GM08714 (cell line): ENCODE data around the gene LAMA2.

Source experiments
- H3K4me3 ChIP-seq: fragments of 200-500 bp; sonication (Bioruptor generic); 2 replicates; pipeline ENCODE4 v1.5.1; 2014; ENCODE audit warnings: mild to moderate bottlenecking, low read length, inconsistent platforms
- ZNF274 ChIP-seq: IDR thresholded peaks from 2 replicates; pipeline ENCODE4 v1.6.1; 2012; ENCODE audit warnings: mild to moderate bottlenecking, low read depth, low read length

The LAMA2 gene

GRCh38 chr6:129217701-129218100 is 334.8 kb downstream of the LAMA2 start:
- TF ChIP-seq ZNF274, result no peak
- no peak overlapping the region for H3K4me3 ChIP-seq

DNA sequence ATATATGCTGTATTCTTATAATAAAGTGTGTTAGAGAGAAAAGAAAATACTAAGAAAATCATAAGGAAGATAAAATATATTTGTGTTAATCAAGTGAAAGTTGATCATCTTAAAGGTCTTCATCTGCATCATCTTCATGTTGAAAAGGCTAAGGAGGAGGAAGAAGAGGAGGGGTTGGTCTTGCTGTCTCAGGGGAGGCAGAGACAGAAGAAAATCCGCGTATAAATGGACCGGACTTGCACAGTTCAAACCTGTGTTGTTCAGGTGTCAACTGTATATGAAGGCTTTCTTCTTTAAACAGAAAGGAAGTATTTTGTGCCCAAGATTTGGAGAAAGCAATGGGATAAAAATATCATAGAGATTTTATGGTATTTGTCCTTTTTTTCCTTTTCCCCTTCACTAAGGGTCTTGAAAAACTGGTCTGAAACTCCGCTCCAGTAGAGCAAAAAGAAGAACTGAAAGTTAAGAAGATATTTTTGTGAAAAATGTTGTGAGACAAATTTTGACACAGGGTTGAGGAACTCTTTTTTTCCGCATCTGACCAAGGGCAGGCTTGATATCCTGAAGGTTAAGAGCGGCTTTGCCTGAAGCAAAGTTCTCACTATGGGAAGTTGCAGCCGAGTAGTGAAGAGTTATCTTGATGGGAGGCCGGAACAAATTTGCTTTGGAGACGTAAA is 350.7 kb downstream of the LAMA2 start:
- no peak overlapping the region for H3K4me3 ChIP-seq
- no peak for TF ChIP-seq ZNF274

DNA sequence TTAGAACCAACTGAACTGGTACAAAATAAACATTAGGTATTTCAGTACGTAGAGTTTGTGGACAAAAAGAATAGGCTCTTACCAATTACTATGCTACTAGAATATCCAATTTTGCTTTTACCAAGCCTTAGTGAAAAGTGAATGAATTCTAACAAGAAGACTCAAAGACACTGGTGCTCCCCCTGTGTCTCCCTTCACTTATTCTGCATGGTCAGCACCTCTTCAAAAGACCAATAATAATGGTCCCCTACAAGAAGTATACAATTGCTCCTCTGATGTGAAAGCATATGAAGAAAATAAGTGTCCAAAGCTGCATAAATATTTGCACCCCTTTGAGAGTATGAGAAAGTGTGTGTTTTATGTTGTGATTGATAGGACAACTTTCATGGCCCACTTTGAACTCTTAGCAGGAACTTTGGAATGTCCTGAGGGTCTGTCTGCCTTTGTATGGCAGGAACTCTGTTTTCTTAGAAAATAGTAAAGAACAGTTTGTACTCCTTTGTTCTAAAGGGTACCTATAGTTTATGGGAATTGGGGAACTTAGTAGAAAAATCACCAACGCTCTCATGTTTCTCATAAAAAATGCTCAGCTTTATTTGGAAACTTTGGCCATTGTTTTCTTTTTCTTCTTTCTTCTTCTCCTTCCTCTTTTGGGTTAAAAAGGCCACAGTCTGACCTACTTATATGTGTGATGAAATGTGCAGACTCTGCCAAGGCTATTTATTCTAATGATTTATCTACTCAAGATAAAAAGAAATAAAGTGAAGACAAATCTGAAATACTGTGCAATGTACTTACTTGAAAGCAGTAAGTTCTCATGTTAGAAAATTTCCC is 352.4 kb downstream of the LAMA2 start:
- TF ChIP-seq ZNF274, result no peak
- no peak overlapping the region for H3K4me3 ChIP-seq

- TF ChIP-seq ZNF274, result no peak
- H3K4me3 ChIP-seq, result no peak overlapping the region
These were observed 353.1 kb downstream of the LAMA2 start for GRCh38 chr6:129236001-129236517.

GRCh38 chr6:129238991-129239390 is 356.1 kb downstream of the LAMA2 start:
- no peak for TF ChIP-seq ZNF274
- H3K4me3 ChIP-seq, result no peak overlapping the region

DNA sequence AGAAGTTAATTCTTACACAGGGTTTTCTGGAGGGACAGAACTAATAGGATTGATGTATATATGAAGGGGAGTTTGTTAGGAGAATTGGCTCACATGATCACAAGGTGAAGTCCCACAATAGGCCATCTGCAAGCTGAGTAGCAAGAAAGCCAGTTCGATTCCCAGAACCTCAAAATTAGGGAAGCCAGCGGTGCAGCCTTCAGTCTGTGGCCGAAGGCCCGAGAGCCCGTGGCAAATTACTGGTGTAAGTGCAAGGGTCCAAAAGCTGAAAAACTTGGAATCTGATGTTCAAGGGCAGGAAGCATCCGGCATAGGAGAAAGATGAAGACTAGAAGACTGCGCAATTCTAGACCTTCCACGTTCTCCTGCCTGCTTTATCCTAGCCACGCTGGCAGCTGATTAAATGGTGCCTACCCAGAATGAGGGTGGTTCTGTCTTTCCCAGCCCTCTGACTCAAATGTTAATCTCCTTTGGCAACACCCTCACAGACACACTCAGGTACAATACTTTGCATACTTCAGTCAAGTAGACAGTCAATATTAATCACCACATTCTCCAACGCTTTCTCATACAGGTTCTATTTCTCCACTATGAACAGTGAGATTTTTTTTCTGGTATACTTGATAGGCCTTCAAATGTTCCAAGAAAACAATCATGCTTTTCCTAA is 357.0 kb downstream of the LAMA2 start:
- H3K4me3 ChIP-seq, result no peak overlapping the region
- no peak for TF ChIP-seq ZNF274

DNA sequence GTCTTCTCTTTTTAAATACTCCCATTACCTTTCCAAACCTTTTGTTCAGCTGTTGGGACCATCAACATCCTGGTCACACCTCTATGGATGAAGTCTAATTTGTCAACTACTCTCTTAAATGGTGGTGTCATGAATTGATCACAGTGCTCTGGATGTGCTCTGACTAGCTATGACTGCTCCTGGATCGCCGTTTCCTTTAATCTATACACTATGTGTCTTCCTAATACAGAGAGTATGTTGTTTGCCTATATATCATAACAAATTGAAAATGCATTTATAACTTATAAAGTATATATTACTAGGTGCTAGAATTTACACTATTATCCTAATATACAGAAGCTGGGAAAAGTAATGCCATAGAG is 357.5 kb downstream of the LAMA2 start:
- H3K4me3 ChIP-seq, result no peak overlapping the region
- no peak for TF ChIP-seq ZNF274

GRCh38 chr6:129242546-129242945 is 359.6 kb downstream of the LAMA2 start:
- no peak for TF ChIP-seq ZNF274
- no peak overlapping the region for H3K4me3 ChIP-seq

DNA sequence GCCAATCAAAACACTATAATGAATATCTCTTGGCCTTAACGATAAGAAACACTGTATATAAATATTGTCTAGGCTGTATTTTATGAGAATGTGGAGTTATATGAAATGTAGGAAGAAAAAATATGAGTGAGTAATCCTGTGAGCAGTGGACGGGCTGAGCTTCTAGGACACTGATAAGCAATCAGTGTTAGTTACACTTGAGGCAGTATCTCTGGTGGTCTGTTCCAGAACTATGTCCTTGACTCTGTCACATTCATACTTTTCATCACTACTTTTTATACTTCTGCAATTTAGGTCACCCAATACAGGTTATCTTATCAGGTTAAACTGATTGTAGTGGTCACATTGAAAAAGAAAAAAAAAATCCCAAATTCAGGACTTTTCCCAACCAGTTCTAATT is 360.4 kb downstream of the LAMA2 start:
- H3K4me3 ChIP-seq, result no peak overlapping the region
- no peak for TF ChIP-seq ZNF274

DNA sequence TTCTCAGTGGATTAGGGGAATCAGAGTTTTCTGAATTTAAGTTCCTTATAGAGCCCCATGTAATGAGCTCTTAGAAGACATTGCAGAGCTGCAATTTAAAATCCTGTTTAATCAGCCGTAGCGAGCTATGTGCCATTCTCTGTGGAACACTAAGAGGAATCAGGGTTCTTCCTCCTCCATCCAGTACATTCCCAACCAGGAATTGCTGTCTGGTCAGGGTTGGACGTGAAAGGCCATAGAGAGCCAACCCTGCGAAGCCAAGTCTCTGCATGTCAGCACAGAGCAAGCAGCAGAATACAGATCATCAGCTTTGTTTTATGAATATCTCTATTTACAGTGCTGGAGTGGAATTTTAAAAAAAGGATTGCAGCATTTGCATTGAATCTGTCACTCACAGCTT is 366.0 kb downstream of the LAMA2 start:
- no peak for TF ChIP-seq ZNF274
- H3K4me3 ChIP-seq, result no peak overlapping the region

DNA sequence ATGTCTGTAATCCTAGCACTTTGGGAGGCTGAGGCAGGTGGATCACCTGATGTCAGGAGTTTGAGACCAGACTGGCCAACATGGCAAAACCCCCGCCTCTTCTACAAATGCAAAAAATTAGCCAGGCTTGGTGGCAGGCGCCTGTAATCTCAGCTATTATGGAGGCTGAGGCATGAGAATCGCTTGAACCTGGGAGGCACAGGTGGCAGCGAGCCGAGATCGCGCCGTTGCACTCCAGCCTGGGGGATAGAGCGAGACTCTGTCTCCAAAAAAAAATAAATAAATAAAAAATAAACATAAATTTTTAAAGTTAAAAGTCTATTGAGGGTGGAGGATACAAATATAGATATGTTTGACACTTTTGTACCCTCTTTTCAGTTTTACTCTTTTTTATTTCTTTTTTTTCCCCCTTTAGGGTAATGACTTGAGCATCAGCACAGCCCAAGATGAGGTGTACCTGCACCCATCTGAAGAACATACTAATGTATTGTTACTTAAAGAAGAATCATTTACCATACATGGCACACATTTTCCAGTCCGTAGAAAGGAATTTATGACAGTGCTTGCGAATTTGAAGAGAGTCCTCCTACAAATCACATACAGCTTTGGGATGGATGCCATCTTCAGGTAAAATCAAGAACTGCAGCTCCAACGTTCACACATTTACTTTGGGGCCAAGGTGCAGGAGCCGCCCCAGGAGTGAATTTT is 368.9 kb downstream of the LAMA2 start:
- TF ChIP-seq ZNF274, result no peak
- no peak overlapping the region for H3K4me3 ChIP-seq

GRCh38 chr6:129252377-129253071 is 369.6 kb downstream of the LAMA2 start:
- H3K4me3 ChIP-seq, result no peak overlapping the region
- no peak for TF ChIP-seq ZNF274

GRCh38 chr6:129253242-129253641 is 370.3 kb downstream of the LAMA2 start:
- no peak overlapping the region for H3K4me3 ChIP-seq
- TF ChIP-seq ZNF274, result no peak
